ENCODE measurements around the gene TUBB. TPM values are rescaled to one million over a fixed set of nuclear protein-coding genes. Genes with fewer than 3 reads are reported as not detected.

TUBB gene
- total RNA-seq, 1 experiment from 2014 or later, result 1,719 TPM

DNA sequence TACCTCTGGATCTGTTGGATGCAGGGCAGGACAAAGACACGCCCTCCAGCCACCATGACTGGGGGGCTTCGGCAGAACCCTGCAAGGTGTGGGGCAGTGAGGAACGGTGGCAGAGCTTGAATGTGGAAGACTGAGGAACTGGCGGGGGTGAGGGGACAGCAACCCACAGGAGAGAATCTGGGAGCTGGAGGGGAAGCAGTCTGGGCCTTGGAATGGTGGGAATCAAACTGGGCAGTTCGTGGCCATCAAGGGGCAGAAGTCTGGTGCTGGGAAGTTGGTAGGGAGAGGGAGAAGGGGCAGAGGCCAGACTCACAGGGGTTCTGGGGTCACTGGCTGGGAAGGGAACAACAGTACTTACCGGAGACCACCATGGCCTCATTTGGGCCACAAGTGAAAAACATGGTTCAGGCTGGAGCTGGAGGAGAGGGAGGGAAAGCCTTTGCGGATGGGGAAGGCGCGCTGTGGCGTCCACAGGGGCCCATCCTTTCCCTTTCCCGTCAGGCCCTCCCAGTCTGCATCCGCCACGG is 21.7 kb downstream of the TUBB start:
- Histone ChIP-seq H2AFZ (ENCODE audit: low read length) (no peak overlapping the region), H3K23me2 (ENCODE audit: insufficient read length, low read depth, low read length, poor library complexity, severe bottlenecking) (peaks cover 17% of the 10 kb centered on the region), H3K56ac (ENCODE audit: insufficient read length, low read depth, low read length) (no peak overlapping the region), H4K20me1 (ENCODE audit: control insufficient read depth, insufficient read depth, insufficient read length) (peaks cover 2% of the 10 kb centered on the region), H2BK12ac (ENCODE audit: insufficient read length, low read depth, low read length) (no peak overlapping the region), H2BK15ac (ENCODE audit: low read depth, low read length) (no peak overlapping the region), H3K18ac (ENCODE audit: insufficient read length, low read depth, low read length) (peak overlapping the region; percentile 77), H4K5ac (ENCODE audit: insufficient read length, low read depth, low read length) (no peak overlapping the region), H3K79me2 (ENCODE audit: insufficient read depth, low read length) (peaks cover 13% of the 10 kb centered on the region; the same call in 1 of the 2 replicates), H3K9me3 (ENCODE audit: control insufficient read depth, low read depth, low read length) (no peaks in the 10 kb centered on the region), H2BK20ac (ENCODE audit: low read depth, low read length, poor library complexity, severe bottlenecking) (no peak overlapping the region), H2AK5ac (ENCODE audit: insufficient read length, low read length) (no peak overlapping the region), H3K23ac (ENCODE audit: insufficient read length, low read depth, low read length) (no peak overlapping the region), H3K14ac (ENCODE audit: insufficient read depth, low read length) (peak overlapping the region; percentile 67), H3K4ac (ENCODE audit: low read depth, low read length) (no peak overlapping the region), H4K8ac (replicated peaks; ENCODE audit: insufficient read length, low read depth, low read length) (no peak overlapping the region), H4K91ac (ENCODE audit: insufficient read length, low read depth, low read length) (no peak overlapping the region), H3T11ph (ENCODE audit: low read length) (no peak overlapping the region), H3K79me1 (ENCODE audit: insufficient read depth, low read depth, low read length, poor library complexity, severe bottlenecking) (peaks cover 6% of the 10 kb centered on the region), H3K4me2 (ENCODE audit: insufficient read depth, insufficient read length, low read length) (peak overlapping the region; percentile 91), H2BK5ac (ENCODE audit: insufficient read length, low read length) (no peak overlapping the region), H3K9ac (ENCODE audit: extremely low read depth, insufficient read length, low read length) (peak overlapping the region; percentile 95), H3K27ac (ENCODE audit: insufficient read length, low read depth, low read length) (no peak overlapping the region), H2BK120ac (ENCODE audit: low read depth, low read length, poor library complexity, severe bottlenecking) (no peak overlapping the region), H3K4me1 (ENCODE audit: insufficient read depth, low read length) (peaks cover 2% of the 10 kb centered on the region; the same call in 1 of the 2 replicates), H3K27me3 (ENCODE audit: insufficient read depth, low read length) (no peaks in the 10 kb centered on the region; the same call in 1 of the 2 replicates)
- TF ChIP-seq, protein P1, sequence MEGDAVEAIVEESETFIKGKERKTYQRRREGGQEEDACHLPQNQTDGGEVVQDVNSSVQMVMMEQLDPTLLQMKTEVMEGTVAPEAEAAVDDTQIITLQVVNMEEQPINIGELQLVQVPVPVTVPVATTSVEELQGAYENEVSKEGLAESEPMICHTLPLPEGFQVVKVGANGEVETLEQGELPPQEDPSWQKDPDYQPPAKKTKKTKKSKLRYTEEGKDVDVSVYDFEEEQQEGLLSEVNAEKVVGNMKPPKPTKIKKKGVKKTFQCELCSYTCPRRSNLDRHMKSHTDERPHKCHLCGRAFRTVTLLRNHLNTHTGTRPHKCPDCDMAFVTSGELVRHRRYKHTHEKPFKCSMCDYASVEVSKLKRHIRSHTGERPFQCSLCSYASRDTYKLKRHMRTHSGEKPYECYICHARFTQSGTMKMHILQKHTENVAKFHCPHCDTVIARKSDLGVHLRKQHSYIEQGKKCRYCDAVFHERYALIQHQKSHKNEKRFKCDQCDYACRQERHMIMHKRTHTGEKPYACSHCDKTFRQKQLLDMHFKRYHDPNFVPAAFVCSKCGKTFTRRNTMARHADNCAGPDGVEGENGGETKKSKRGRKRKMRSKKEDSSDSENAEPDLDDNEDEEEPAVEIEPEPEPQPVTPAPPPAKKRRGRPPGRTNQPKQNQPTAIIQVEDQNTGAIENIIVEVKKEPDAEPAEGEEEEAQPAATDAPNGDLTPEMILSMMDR (conservative IDR thresholded peaks at IDR 0.05), result no peak
- DNase-seq, result no peak
- no CpG with 5 or more reads among the region's 13 CpGs for WGBS (ENCODE audit: extremely low coverage, insufficient read length, low lambda C conversion rate)
- no peaks in the 10 kb centered on the region; a peak in 3 of 5 replicates for H3K9me3 Mint-ChIP-seq
- peak overlapping the region; percentile 94 to 95 for H3K4me3 Mint-ChIP-seq
- H3K27me3 Mint-ChIP-seq (ENCODE audit: low read depth), result peaks cover 3% of the 10 kb centered on the region; the same call in 1 of the 2 replicates
- H3K4me1 Mint-ChIP-seq, result peaks cover 24 to 25% of the 10 kb centered on the region in 2 experiments
- H3K36me3 Mint-ChIP-seq (ENCODE audit: insufficient read depth in 1 of 3, low read depth in 3 of 3), result peaks cover 46 to 54% (median 48%) of the 10 kb centered on the region in 3 experiments
- peak overlapping the region; percentile 37 to 94 (median 82) for H3K27ac Mint-ChIP-seq
